Stimulated activated CD8-positive, alpha-beta memory T cell treated with anti-CD3 and anti-CD28 coated beads, Interleukin-7, amount 100 ng/mL, for 1 hour (primary cell): ENCODE data around the gene LPIN2.
"Not testable (repeated sequence)": the region's sequence is repeated elsewhere in the genome, so short reads cannot be mapped to it uniquely, and the experiment has no call there.

ENCODE experiments used
- DNase-seq, 2 donors: peaks; one replicate each; pipeline ENCODE4 v3.0.0-alpha.2; 2020; ENCODE audit warnings: low read depth in 2 of 2

The LPIN2 gene

GRCh38 chr18:3042379-3042778, 29.4 kb upstream of the LPIN2 start:
- no peak for DNase-seq

- no peak for DNase-seq
Measured at GRCh38 chr18:3041843-3042242, 28.9 kb upstream of the LPIN2 start.

DNA sequence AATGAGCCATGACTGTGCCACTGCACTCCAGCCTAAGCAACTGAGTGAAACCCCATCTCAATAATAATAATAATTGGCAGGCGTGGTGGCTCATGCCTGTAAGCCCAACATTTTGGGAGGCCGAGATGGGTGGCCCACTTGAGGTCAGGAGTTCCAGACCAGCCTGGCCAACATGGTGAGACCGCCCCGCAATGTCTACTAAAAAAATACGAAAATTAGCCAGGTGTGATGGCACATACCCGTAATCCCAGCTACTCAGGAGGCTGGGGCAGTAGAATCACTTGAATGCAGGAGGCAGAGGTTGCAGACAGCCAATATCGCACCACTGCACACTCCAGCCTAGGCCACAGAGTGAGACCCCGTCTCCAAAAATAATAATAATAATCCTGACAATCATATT, 27.9 kb upstream of the LPIN2 start:
- DNase-seq, result no peak

- DNase-seq, result no peak
Measured at GRCh38 chr18:3040173-3040572, 27.2 kb upstream of the LPIN2 start.

GRCh38 chr18:3037423-3037915, 24.5 kb upstream of the LPIN2 start:
- DNase-seq, result no peak

GRCh38 chr18:3036108-3036507, 23.2 kb upstream of the LPIN2 start:
- no peak for DNase-seq

DNA sequence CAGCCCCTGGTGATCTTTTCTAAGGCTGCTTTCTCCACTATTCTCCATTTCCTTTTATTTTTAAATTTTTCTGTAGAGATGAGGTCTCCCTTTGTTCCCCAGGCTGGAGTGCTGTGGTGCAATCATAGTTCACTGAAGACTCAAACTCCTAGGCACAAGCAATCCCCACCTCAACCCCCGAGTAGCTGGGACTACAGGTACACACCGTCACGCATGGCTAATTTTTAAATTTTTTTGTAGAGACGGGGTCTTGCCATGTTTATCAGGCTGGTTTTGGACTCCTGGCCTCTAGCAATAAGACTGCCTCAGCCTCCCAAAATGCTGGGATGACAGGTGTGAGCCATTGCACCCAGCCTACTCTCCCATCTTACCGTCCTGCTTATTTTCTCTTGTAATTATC, 22.7 kb upstream of the LPIN2 start:
- DNase-seq, result no peak

DNA sequence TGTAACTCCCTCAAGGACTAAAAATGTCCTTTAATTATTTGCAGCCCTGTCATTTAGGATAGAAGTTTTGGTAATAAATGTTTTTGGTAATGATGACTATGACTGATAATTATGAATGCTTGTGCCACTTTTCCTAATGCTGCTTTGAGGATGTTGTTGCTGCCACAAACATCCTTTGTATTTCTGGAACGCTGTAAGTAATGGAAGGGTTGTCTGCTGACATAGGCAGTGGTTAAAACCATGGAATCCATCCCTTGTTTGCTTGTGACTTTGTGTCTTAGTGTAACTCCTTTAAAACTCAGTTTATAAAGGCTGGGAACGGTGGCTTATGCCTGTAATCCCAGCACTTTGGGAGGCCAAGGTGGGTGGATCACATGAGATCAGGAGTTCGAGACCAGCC, 19.8 kb upstream of the LPIN2 start:
- no peak for DNase-seq

- no peak for DNase-seq
Measured at GRCh38 chr18:3029215-3029952, 16.4 kb upstream of the LPIN2 start.

DNA sequence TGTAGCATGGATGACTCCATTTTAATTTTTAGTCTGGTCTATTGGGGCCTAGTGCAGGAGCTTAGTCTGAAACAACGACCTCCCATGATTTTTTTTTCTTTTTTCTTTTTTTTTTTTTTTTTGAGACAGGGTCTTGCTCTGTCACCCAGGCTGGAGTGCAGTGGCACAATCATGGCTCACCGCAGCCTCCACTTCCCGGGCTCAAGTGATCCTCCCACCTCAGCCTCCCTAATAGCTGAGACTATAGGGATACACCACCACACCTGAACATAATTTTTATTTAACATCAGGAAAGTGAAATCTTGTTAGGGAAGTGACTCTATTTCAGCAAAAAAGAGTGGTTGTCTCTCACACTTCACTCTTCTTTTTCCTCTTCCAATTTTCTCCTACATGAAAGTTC, 15.2 kb upstream of the LPIN2 start:
- not testable (repeated sequence) for DNase-seq

DNA sequence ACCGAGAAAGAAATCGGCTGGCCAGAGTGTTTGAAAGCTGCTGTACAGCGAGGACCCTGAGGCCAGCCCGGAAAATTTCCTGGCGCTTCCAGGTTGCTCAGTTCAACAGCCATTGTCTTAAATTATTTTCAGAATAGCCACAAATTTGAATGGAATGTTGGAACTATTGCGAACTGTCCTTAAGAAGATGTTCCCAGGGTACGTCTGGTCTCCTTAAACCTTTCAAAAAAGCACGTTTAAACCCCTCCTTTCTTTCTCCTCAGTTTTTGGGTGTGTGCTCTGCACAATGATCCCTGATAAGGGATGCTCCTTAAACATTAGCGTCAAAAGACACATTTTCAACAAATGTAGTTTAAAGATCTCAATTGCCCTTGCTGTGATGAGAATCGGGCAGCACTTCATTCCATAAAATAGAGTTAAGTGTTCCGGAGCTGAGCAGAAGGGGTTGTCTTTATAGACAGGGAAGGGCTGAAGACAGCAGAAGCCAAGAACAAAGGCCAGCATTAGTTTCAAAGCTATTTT, 14.5 kb upstream of the LPIN2 start:
- DNase-seq, result no peak

DNA sequence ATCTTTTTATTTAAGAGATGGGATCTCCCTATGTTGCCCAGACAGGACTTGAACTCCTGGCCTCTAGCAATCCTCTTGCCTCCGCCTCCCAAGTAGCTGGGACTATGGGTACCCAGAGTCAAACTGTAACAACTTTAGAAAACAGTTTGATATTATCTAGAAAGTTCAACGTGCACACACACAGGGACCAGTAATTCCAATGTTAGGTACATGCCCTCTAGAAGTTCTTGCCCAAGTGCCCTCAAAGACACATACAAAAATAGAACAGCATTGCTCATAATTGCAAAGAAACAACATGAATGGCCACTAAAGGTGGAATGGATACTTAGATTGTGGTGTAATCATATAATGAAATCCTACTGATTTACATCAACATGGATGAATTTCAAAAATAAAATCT, 12.6 kb upstream of the LPIN2 start:
- DNase-seq, result no peak

DNA sequence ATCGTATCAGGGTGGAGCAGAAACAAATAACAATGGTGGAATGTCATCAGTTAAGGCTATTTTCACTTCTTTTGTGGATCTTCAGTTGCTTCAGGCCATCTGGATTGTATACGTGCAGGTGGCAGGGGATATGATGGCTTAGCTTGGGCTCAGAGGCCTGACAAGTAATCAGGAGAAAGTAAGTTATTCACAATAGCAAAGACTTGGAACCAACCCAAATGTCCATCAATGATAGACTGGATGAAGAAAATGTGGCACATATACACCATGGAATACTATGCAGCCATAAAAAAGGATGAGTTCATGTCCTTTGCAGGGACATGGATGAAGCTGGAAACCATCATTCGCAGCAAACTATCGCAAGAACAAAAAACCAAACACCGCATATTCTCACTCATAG, 10.7 kb upstream of the LPIN2 start:
- DNase-seq, result not testable (repeated sequence)

GRCh38 chr18:3016585-3017297, 3.8 kb upstream of the LPIN2 start:
- DNase-seq, result no peak

GRCh38 chr18:3015851-3016250, 2.9 kb upstream of the LPIN2 start:
- no peak for DNase-seq

DNA sequence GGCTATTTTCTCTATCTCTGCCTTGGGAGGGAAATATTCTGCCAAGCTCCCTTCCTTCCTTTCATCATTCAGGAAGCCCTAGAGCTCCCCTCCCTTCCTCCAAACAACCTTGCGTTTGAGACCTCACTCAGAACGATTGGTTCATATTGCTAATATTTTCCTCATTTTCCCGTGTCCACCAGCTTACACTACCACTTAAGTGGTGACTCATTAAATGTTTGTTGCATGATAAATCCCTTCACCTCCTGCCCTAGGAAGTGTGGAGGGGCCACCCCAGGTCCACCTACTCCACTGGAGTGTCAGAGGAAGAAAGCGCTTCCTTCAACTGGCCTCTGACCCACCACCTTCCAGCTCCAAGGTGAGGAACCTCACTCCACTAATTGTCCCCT, 2.3 kb upstream of the LPIN2 start:
- DNase-seq, result no peak

- DNase-seq, result no peak
Measured at GRCh38 chr18:3014503-3015203, 1.7 kb upstream of the LPIN2 start.

DNA sequence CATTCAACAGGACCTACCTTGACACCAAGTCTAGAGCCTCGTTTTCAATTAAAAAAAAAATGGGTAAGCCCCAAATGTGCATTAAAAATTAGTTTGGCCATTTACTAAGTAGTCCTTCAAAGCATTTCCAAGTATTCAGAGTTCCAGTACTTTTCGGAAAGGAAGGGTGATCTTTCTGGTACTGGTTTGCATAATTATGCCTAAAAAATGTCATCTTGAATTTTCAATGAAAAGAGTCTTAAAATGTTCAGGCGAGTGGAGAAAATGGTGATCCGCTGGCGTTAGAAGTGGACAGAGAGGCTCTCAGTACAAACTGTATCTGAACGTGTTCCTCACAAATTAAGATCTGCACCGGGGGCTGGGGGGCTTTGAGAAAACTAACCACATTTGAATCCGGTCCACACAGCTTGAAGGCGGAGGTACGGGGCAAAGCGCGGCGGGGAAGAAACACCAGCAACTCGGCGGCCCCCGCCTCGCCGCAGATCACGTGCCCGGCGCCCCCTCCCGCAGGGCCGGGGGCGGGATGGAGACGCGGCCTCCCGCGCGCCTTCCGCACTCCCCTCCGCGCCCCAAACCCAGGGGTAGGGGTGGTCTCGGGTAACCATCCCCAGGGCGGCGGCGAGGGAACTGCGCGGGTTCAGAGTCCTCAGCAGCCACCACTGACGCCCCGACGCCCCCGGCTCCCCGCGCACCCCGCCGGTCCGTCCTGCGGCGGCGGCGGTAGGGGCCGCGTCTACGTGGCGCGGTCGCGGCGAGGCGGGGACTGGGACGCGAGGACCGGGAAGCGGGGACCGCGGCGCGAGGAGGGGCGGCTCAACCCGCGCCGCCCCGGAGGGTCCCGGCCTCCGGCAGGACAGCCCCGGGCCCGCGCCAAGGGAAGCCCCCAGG, 564 bp downstream of the LPIN2 start:
- peak; percentile 11 to 19 for DNase-seq

GRCh38 chr18:3010086-3010485, 2.9 kb downstream of the LPIN2 start:
- DNase-seq, result no peak

DNA sequence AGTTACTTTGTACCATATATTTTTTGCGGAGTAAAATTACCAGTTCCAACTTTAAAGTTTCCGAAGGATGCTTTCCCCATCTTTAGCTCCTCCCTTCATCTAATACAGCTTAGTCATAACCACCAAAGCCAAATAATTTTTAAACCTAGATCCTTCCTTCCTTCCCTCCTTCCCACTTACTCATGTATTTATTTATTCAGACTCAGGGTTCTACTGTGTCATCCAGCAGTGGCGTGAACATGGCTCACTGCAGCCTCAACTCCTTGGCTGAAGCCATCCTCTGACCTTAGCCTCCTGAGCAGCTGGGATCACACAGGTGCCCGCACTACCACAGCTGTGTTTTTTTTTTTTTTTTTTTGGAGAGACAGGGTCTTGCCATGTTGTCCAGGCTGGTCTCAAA, 4.4 kb downstream of the LPIN2 start:
- DNase-seq, result no peak

- no peak for DNase-seq
Measured at GRCh38 chr18:3007491-3007890, 5.5 kb downstream of the LPIN2 start.

- DNase-seq, result no peak
Measured at GRCh38 chr18:3005462-3005861, 7.5 kb downstream of the LPIN2 start.
